Endothelial cell of umbilical vein (primary cell): Measurements from ENCODE around the gene TYW1. TPM values are rescaled to one million over a fixed set of nuclear protein-coding genes. Genes with fewer than 3 reads are reported as not detected.

Source experiments
- BruUV-seq: library from RNA; stranded (reverse); fragments of 400-500 nt; replicated peaks from 2 replicates; lab custom pipeline; 2021; lab: Mats Ljungman, UMichigan
- CTCF ChIA-PET: fragments of 300-600, 350-600 bp; sonication (Branson Sonifier 250); formaldehyde crosslinking; loops from one replicate; lab custom pipeline; 2021; ENCODE audit warnings: antibody characterized with exemption, inconsistent platforms; lab: Charles Lee
- POLR2A ChIA-PET: fragments of 300-600, 350-600 bp; sonication (Branson Sonifier 250); formaldehyde crosslinking; loops from one replicate; lab custom pipeline; 2021; ENCODE audit warnings: antibody characterized with exemption, inconsistent platforms; lab: Charles Lee
- DNase-seq: peaks from one replicate; pipeline ENCODE4 v3.0.0-alpha.2; 2011; ENCODE audit warnings: low read depth, low spot score
- FAIRE-seq: peaks from 2 replicates; lab custom pipeline; 2011; peaks lifted over from hg19 to GRCh38; lab: Jason Lieb, UNC
- H2AFZ ChIP-seq: 2 replicates; pipeline ENCODE4 v1.6.0; 2012; ENCODE audit warnings: low read depth, low read length, control low read depth, inconsistent platforms
- H3K27ac ChIP-seq: 2 replicates; pipeline ENCODE4 v1.5.1; 2011; ENCODE audit warnings: low read depth, mild to moderate bottlenecking, control low read depth, low read length, moderate library complexity; ENCODE audit not compliant: insufficient read depth
- H3K27me3 ChIP-seq, 2 experiments: 2 replicates each; pipeline versions ENCODE4 v1.6.0 to v1.6.1; 2011; ENCODE audit warnings: low read length in 2 of 2, mixed read lengths in 1 of 2; ENCODE audit not compliant: control insufficient read depth in 2 of 2, insufficient read depth in 2 of 2
- H3K36me3 ChIP-seq, 2 experiments: 2 replicates in 1 of 2; 3 replicates in 1 of 2; pipeline ENCODE4 v1.5.1; 2011; ENCODE audit warnings: low read length in 2 of 2, mild to moderate bottlenecking in 1 of 2, moderate library complexity in 1 of 2; ENCODE audit not compliant: control insufficient read depth in 2 of 2, insufficient read depth in 2 of 2; ENCODE audit errors: extremely low read depth in 1 of 2
- H3K4me1 ChIP-seq: 3 replicates; pipeline ENCODE4 v1.5.1; 2011; ENCODE audit warnings: mild to moderate bottlenecking, low read length; ENCODE audit not compliant: control insufficient read depth, insufficient read depth; ENCODE audit errors: extremely low read depth
- H3K4me2 ChIP-seq: 2 replicates; pipeline ENCODE4 v1.6.1; 2011; ENCODE audit warnings: low read length, control low read depth, mixed read lengths; ENCODE audit not compliant: insufficient read depth
- H3K4me3 ChIP-seq, 3 experiments: fragments of 200-600 bp in 1 of 3; sonication (generic), shearing (Covaris generic) in 1 of 3; replicated peaks in 1 of 3; 2 replicates each; pipeline ENCODE4 v1.5.1; 2011 to 2016; ENCODE audit warnings: control low read depth in 3 of 3, low read length in 3 of 3, mild to moderate bottlenecking in 2 of 3, inconsistent platforms in 1 of 3, low read depth in 1 of 3, moderate library complexity in 1 of 3; ENCODE audit not compliant: insufficient read depth in 1 of 3
- H3K79me2 ChIP-seq: 2 replicates; pipeline ENCODE4 v1.6.0; 2012; ENCODE audit warnings: low read length, inconsistent platforms; ENCODE audit not compliant: control insufficient read depth, insufficient read depth
- H3K9ac ChIP-seq: replicated peaks from 2 replicates; pipeline ENCODE3; 2011; ENCODE audit warnings: low read length, control low read depth; ENCODE audit not compliant: insufficient read depth; ENCODE audit errors: extremely low read depth
- H3K9me1 ChIP-seq: replicated peaks from 3 replicates; pipeline ENCODE4 v1.6.0; 2011; ENCODE audit warnings: mild to moderate bottlenecking, low read length; ENCODE audit not compliant: control insufficient read depth, insufficient read depth; ENCODE audit errors: extremely low read depth
- H3K9me3 ChIP-seq: replicated peaks from 2 replicates; pipeline ENCODE4 v1.5.1; 2012; ENCODE audit warnings: low read length, inconsistent platforms; ENCODE audit not compliant: control insufficient read depth, insufficient read depth
- H4K20me1 ChIP-seq: replicated peaks from 2 replicates; pipeline ENCODE3; 2011; ENCODE audit warnings: mild to moderate bottlenecking, low read length; ENCODE audit not compliant: control insufficient read depth, insufficient read depth; ENCODE audit errors: extremely low read depth
- CTCF ChIP-seq, 2 donors: IDR thresholded peaks; 1 replicate in 1 of 2; 2 replicates in 1 of 2; pipeline ENCODE4 v1.5.1; 2011; ENCODE audit warnings: low read length in 2 of 2, mild to moderate bottlenecking in 2 of 2, moderate library complexity in 2 of 2, control low read depth in 1 of 2, inconsistent platforms in 1 of 2, low read depth in 1 of 2; ENCODE audit not compliant: insufficient read depth in 1 of 2; ENCODE audit errors: extremely low read depth in 1 of 2
- EZH2 ChIP-seq: IDR thresholded peaks from 2 replicates; pipeline ENCODE4 v1.6.1; 2012; ENCODE audit warnings: borderline replicate concordance, low read depth, mild to moderate bottlenecking, moderate library complexity, low read length, inconsistent platforms; ENCODE audit not compliant: severe bottlenecking
- FOS ChIP-seq: IDR thresholded peaks from 2 replicates; pipeline ENCODE4 v1.6.1; 2011; ENCODE audit warnings: mild to moderate bottlenecking, low read length, moderate library complexity, borderline replicate concordance; ENCODE audit not compliant: insufficient read depth
- GATA2 ChIP-seq: IDR thresholded peaks from 2 replicates; pipeline ENCODE4 v1.7.0; 2011; ENCODE audit warnings: low read depth, mild to moderate bottlenecking, moderate library complexity, mixed read lengths, low read length; ENCODE audit not compliant: insufficient read length, insufficient read depth
- JUN ChIP-seq: IDR thresholded peaks from 2 replicates; pipeline ENCODE4 v1.6.1; 2011; ENCODE audit warnings: borderline replicate concordance, low read depth; ENCODE audit not compliant: insufficient read length, insufficient read depth
- MAX ChIP-seq: IDR thresholded peaks from 2 replicates; pipeline ENCODE4 v1.6.1; 2011; ENCODE audit not compliant: insufficient read depth, insufficient read length
- MYC ChIP-seq: IDR thresholded peaks from one replicate; pipeline ENCODE4 v1.6.1; 2011; ENCODE audit warnings: mild to moderate bottlenecking, low read depth, low read length
- POLR2AphosphoS5 ChIP-seq: IDR thresholded peaks from 2 replicates; pipeline ENCODE4 v1.6.1; 2012; ENCODE audit warnings: low read depth, mild to moderate bottlenecking, control low read depth, low read length, moderate library complexity; ENCODE audit not compliant: insufficient read depth
- dilution Hi-C: fragments of 300-500 bp; cut with MboI; formaldehyde crosslinking; loops from one replicate; pipeline ENCODE4 v1.15.0; 2019; ENCODE audit warnings: low sequenced_read_pairs; ENCODE audit not compliant: extremely low pct_ligation_motif_present
- intact Hi-C: fragments of 100-400 bp; cut with micrococcal nuclease; formaldehyde crosslinking; loops from one replicate; pipeline ENCODE4 v1.10.0; 2022
- polyA plus RNA-seq, 4 experiments: library from polyadenylated mRNA; depleted of rRNA in 3 of 4; stranded (reverse) in 3 of 4; unstranded in 1 of 4; fragments of >200 nt; gene quantifications; 2 replicates each; pipeline versions ENCODE4 v1.2.1 to v1.2.3, GENCODE V29; 2011 to 2012; ENCODE audit warnings: missing spikeins in 1 of 4
- total RNA-seq: library from RNA; stranded (reverse); gene quantifications from 2 replicates; pipeline ENCODE4 v1.2.3, GENCODE V29; 2021

TYW1 gene
- total and polyA plus RNA-seq, 2 donors (not counting 3 experiments of a cell fraction or from before 2014, with no cell fraction given) = 7.7 to 15.9 TPM

- H3K9me3 ChIP-seq = no peaks in the 10 kb centered on the region
- ChIA-PET CTCF (interaction anchor here (1.5 kb wide), 1 partner anchor 20 kb away, joined by 3 read pairs; no protein-coding TSS in a partner anchor), POLR2A (no interaction called here)
- peaks cover 0 to 6% of the 10 kb centered on the region in 2 experiments for H3K36me3 ChIP-seq
- H3K4me2 ChIP-seq = no peak overlapping the region
- no peaks in the 10 kb centered on the region for H3K27me3 ChIP-seq
- H4K20me1 ChIP-seq = no peaks in the 10 kb centered on the region
- no peak overlapping the region for H3K27ac ChIP-seq
- BruUV-seq = no TSS peak
- no peak overlapping the region for H2AFZ ChIP-seq
- dilution Hi-C loops = no loop called here
- H3K4me1 ChIP-seq = no peaks in the 10 kb centered on the region
- DNase-seq = no peak
- FAIRE-seq = peak; percentile 48
- no peaks in the 10 kb centered on the region for H3K79me2 ChIP-seq
- no peaks in the 10 kb centered on the region for H3K9me1 ChIP-seq
- no peak overlapping the region for H3K9ac ChIP-seq
- TF ChIP-seq MYC (no peak), POLR2AphosphoS5 (no peak), MAX (no peak), CTCF (IDR thresholded peaks at IDR 0.05; ENCODE audit: extremely low read depth in 1 of 2, insufficient read depth in 1 of 2, low read depth in 1 of 2, low read length in 2 of 2) (no peak), FOS (no peak), GATA2 (peak; percentile 79), JUN (no peak), EZH2 (no peak)
- H3K4me3 ChIP-seq = no peak overlapping the region
- intact Hi-C loops = no loop called here
Observed at GRCh38 chr7:67019562-67020390, 23.1 kb downstream of the TYW1 start.
